Stimulated activated CD8-positive, alpha-beta memory T cell treated with anti-CD3 and anti-CD28 coated beads, Interleukin-12 subunit alpha, Interleukin-12 subunit beta, amount 100 ng/mL, for 1 hour (primary cell): ENCODE results near the gene PLEKHA6.
"Not testable (repeated sequence)": the region's sequence is repeated elsewhere in the genome, so short reads cannot be mapped to it uniquely, and the experiment has no call there.

ENCODE experiments used
- DNase-seq: peaks from one replicate; pipeline ENCODE4 v3.0.0-alpha.2; 2020; ENCODE audit warnings: low read depth

The PLEKHA6 gene

DNA sequence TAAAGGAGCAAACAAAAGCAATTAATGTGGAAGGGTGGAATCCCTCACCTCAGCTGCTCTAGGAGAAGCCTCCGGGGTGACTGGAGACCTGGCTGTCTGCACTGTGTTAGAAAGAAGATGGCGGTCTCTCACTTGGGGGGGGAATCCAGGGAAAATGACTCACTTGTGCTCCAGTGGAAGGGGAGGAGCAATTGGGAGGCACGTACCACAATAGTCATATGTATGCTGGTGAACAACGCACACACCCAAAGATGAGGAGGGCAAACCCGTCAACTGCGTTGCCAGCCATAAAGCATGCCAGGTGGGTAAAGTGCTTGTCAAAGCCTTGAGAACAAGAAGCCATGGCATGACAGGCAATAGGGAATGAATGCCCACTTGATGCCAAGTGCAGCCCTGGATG lies 22.1 kb downstream of the PLEKHA6 start:
- no peak for DNase-seq

DNA sequence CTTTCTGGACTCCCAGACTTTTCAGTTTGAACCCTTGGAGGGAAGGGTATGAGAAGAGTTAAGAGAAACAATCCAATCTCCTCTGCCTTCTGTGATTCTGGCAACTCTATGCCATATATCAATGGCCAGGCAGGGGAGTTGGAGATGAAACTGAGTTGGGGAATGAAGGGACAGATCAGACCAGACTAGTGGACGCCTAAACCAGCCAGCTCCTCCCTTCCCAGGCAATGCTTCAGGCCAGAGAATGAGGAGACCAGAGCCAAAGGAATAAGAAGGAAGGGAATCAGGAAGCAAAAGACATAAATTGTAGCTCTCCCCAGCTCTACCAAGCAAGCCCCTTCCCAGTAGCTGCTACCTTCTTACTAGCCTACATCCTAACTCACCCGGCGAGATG lies 22.7 kb downstream of the PLEKHA6 start:
- DNase-seq: no peak

DNA sequence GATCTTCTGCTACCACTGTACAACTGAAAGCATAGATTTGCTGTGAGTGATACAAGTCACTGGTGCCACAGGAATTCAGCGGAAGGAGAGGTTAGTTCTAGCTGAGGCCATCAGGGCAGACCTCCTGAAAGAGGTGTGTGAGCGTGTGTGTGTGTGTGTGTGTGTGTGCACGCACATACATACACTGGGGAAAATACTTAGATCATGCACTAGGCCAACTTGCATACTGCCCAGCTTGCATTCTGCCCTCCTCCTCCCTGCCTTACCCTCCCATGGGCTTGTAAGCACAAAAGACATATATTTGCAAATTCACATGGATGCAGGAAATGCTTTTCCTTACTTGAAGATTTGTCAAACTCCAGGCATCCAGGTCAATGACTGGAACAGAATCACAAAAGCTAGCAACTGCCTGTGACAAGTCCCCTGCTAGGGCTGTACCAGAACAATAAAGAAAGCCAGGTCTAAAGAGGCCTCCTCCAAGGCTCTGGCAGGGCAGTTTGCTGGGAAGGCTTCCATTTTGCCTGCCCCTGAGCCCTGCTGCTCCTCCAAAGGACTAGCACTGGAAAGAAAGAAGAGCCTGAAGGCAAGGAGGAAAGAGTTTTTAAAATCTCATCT lies 23.2 kb downstream of the PLEKHA6 start:
- no peak for DNase-seq

DNA sequence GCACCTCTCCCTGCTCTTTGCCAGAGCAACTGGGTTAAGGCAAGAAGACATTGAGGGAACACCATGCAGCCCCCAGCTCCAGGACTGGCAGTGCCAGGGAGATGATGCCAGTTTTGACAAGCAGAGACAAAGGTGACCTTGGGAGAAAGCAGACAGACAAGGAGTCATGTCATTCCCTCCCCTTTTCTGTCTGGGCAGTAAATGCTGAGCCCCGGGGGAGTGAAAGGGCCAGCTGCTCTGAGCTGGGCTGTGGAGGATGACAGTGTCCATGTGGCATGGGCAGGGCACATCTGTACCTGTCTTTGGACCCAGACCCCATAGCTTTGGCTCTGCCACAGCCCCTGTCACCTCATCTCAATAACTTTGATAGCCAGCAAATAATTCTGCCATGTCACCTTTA lies 24.2 kb downstream of the PLEKHA6 start:
- no peak for DNase-seq

DNA sequence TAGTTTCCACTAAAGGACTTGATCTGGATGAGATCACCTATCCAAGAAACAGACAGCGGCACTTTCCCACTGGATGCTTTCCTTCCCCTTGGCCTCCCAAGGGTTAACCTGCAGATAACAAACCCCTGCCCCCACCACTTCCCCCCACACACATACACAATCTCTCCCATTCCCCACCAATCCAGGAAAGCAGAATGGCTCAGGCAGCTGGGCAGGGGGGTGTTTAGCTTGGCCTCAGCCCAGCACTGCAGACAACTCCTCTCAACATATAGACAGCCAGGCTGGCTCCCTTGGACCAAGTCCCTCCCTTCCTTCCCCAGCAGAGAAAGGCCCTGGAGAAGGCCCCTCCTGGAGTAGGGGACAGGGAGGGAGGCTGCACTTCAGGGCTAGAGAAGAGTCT lies 24.6 kb downstream of the PLEKHA6 start:
- no peak for DNase-seq

DNA sequence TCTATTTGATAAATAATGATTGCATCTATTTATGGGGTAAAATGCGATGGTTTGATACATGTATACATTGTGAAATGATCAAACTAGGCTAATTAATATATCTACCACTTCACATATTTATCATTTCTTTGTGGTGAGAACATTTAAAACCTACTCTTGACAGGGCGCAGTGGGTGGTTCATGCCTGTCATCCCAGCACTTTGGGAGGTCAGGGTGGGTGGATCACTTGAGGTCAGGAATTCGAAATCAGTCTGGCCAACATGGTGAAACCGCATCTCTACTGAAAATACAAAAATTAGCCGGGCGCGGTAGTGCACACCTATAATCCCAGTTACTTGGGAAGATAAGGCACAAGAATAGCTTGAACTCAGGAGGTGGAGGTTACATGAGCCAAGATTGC lies 25.3 kb downstream of the PLEKHA6 start:
- DNase-seq: no peak

DNA sequence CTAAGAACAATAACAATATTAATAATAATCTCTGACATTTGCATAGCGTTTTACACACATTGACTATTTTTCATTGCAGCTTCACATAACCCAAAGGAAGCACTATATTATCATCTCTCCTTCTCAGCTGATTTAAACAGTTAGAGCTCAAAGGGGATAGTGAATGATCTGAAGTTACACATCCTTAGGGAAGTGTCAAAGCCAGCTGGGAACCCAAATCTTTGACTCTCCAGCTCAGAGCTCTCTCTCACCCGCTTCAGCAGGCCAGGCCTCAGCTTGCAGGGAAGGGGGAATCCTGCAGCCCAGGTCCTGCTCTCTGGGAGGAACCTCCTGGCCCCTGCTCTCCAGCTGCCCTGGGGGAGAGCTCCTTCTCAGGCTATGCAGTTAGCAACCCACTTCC lies 26.3 kb downstream of the PLEKHA6 start:
- no peak for DNase-seq

DNA sequence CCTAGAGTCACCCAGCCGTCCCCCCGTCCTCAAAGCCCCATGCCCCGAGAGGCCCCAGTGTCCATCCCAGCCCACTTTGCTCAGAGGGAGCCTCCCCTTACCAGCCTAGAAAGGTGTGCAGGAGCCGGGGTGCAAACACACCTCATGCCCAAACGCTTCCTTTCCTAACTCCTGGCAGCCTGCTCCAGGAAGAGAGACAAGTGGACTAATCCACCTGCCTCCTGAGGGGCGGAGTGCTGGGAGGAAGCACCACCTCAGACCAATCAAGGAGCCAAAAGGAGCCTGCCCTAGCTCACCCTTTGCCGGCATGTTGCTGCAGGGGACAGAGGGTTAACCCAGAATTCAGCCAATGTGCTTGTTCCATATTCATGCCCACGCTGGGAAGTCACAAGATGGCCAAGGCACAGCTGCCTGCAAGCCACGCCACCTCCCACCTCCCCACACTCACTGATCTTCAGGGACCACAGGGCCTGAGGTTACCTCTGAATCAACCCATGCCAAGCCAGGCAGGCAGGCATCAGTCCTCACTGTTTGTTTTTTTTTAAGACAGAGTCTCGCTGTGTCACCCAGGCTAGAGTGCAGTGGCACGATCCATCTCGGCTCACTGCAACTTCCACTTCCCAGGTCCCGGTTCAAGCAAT lies 27.8 kb downstream of the PLEKHA6 start:
- no peak for DNase-seq

DNA sequence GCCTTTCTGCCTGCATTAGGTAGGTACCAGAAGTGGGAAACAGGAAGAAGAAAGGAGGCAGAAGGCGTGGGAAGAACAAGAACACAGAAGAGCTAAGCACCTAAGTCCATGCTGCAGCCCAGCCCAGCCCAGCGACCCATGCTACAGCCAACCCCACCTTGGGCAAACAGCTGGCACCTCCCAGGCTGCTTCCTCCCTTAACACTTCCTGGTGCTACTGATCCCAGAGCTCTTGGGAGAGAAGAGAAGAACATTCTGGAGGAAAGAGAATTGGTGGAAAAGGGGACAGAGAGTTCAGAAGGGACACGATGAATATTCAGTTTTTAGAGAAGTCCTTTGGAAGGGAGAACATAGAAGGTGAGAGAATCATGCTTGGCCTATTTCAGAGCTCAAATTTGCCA lies 28.5 kb downstream of the PLEKHA6 start:
- no peak for DNase-seq

DNA sequence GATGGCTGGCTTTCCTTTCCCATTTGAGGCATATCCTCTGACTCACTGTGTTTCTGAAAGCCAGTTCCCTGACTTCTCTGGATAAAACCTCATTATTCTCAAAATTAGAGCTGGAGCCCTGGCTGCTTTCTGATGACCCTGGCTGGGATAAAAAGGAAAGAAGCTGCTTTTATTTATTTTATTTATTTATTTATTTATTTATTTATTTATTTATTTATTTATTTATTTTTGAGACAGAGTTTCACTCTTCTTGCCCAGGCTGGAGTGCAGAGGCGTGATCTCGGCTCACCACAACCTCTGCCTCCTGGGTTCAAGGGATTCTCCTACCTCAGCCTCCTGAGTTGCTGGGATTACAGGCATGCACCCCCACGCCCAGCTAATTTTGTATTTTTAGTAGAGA lies 31.9 kb downstream of the PLEKHA6 start:
- DNase-seq: not testable (repeated sequence)

DNA sequence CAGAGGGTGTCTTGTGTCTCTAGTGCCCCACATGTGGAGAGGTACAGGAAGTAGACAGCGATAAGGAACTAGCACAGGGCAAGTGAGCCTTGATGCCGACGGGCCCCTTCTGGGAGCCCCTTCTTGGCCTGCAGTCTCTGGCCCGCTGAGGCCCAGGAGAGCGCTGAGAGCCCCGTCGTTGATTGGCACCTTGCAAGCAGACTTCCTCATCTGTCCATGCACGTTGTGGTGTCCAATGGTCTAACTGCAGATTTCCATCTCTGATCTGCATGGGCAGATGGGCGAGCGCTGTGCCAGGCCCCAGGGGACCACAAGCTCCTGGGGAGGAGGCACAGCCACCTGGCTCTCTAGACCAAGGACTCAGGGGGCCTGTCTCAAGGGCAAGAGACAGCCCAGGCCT lies 32.4 kb downstream of the PLEKHA6 start:
- DNase-seq: no peak

DNA sequence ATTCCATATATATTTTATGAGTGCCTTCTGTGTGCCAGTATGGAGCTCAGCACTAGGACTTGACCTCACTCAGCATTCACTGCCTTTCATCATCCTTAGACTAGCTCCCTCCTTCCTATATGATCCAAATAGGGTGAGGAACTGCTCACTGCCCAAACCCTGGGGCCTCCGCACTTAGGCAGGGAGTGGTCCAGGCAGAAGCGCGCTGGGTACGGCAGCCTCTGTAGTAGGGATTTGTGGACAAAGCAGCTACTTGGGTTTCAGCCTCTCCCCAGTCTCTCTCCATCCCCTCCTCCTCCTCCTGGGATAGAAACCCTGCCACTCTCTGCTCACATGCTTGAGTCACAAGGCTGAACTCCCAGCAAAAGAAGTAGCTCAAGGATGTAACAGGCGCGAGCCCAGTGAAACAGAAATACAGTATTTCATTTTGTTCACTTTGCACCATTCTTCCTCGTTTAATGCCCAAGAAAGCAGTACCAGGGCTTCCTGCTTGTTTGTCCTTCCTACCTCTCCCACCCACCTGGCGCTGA lies 32.9 kb downstream of the PLEKHA6 start:
- DNase-seq: no peak

DNA sequence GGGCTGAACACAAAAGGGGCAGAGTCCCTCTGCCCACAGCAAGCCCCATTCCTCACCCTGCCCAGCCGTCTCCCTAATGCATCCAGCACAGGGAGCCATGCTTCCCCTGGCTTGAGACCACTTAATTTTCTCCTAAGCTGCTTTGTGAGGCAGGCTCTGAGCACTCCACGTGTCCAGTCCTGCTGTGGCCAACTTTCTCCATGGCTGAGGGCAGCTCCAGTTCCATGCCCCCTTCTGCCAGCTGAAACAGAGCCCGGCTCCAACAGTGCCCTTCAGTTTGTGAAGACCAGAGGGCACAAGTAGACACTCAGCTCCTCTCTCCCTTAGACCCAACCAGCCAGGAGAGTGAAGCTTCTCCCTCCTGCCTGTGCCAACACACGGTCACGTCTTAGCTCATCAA lies 33.8 kb downstream of the PLEKHA6 start:
- no peak for DNase-seq

DNA sequence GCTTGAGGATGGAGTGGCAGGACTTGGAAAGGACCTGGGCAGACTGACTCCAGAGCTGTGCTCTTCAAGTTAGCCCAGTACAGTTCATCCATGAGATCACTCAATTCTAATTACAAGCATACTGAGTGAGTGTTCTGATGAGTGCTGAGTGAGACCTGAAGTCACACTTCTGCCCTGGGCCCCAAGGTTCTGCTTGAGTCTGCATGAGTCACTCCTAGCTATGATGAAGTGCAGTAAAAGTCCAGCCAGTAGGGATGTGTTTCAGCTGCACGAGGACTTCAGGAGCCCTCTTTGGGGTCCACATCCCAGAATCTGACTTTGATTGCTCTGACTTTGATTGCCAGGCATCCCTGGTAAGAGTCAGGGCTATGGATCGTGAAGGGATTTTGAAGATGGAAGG lies 35.8 kb downstream of the PLEKHA6 start:
- DNase-seq: no peak

DNA sequence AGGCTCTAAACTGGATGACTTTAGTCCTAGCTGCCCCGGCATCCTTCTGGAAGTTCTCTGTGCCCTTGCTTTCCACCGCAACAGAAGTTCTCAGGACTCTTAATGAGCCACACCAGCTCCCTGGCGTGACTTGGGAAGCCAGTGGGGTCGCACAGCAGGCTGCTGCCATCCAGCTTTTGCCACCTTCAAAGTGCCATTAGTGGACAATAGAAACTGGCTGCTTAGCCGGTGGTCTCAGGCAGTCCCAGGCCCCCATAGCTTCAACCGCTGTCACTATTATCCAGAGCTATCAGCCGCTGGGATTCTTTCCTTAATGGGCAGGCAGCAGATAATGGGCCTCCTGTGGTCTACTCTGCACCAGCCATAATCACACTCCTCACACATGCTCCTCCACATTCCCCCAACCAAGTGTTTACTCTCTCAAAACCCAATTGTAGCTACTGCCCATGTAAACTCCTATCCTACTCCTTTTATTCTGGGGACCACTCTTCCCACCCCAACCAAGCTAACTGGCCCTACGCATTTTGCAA lies 37.3 kb downstream of the PLEKHA6 start:
- DNase-seq: no peak

DNA sequence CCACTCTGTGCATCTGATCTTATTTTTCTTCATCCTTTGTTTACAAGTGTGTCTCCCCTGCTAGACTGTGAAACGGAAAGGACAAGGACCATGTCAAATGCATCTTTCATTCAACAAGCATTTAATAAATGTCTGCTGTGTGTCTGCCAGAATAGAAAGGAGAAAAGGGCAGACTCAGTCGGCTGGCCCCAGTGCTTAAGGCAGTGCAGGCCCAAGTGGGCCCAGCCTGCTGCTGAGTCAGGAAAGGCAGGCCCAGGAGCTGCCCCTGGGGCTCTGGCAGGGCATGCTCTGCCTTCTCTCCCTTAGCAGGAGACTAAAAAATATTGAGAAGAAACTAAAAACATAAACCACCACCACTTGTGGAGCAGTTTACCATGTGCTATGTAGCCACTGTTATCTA lies 38.1 kb downstream of the PLEKHA6 start:
- DNase-seq: no peak

DNA sequence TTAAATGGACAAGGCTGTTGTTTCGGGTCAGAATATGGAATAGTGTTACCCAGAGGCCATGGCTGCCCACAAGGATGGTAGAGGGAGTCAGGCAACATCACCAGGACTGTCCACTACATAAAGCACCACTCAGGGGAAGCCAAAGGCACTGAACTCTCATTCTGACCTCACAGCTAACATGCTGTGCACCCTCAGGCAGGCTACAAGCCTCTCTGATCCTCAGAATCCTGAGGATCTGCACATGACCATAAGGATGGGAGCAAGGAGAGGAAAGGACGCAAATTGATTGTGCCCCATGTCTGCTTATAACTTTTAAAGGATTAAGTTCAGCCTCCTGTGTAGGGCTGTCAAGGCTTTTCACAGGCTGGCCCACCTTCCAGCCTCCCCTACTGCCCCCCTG lies 38.7 kb downstream of the PLEKHA6 start:
- no peak for DNase-seq

DNA sequence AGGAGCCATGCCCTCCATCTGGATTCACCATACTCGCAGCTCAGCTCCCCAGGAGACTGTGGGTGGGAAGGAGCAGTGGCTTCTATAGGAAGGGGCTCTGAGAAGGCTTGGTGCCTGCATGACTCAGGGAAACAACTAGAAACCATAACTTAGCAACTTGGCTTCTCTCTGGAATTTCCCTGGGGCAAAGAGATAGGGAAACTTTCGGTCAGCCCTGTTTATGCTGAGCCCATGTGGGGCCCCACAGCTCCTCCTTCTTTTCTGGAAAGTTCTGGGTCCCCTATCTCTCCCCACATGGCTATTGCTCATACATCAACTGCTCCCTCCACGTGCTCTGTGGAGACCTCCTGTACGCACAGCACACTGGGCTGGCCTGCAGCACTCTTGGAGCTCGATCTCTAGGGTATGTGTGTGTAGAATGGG lies 39.3 kb downstream of the PLEKHA6 start:
- no peak for DNase-seq

DNA sequence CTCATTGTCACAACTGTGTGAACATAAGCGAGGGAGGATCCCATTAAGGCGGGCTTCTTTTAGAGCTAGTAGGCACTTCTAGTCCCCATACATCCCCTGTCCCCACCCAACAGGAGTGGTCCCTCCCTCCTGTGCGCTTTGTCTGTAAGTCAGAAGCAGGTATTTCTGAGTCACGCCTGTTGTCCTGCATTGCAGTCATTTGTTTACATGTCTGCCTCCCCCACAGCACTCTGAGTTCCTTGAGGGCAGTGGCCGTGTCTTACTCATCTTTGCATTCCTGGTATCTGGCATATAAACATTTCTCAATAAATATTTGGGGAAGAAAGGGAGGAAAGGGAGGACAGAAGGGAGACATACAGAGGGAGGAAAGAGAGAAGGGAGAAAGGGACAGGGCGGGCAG lies 40.3 kb downstream of the PLEKHA6 start:
- no peak for DNase-seq

DNA sequence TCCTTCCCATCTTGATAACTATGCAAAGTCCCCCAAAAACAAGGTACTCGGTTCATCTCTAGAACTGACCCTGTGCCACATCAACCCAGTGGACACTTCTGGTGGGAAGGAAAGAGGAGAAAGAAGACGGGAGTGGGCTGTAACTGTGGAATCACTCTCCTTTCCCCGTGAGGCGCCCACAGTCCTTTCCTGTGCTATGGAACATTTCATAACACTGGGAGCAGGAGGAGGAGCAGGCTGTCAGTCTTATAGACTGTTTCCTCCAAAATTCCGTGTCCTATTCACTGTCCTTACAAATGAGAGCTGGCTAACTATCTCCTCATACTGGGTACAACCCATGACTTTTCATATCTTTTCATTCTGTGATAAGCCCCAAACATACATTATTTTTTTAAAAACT lies 40.7 kb downstream of the PLEKHA6 start:
- no peak for DNase-seq

DNA sequence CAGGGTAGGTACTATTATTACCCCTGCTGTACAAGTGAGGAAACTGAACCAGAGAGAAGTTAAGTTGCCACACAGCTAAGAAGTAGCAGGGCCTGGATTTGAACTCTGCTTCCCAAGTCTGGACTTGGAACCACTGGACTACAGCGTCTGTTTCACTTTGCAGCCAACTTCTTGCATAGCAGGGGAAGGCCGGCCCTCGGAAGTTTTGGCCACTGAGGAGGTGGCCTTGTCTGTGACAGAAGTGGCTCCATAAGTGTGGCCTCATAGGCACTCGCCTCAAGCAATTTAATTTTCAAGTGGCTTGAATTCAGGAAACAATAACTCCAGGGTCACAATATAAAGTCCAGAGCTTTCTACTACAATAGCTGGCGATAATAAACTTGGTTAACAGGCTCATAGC lies 41.4 kb downstream of the PLEKHA6 start:
- no peak for DNase-seq

DNA sequence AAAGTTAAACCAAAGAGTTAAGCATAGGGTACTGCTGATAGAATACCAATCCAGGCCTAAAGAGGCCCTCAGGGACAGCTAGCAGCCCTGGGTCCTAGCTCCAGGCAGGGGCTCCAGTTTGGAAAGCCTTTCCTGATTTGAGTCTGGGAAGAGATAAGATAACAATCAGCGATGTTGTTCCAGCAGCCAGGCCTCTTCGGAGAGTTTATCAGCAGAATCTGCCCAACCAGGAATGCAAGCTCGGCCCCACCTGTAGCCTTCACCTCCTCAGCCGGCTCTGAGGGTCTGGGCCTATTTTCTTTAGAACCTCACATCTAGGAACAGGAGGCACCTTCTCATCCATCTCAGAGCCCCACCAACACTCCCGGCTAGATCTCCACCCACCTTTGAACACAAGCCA lies 42.6 kb downstream of the PLEKHA6 start:
- DNase-seq: no peak

DNA sequence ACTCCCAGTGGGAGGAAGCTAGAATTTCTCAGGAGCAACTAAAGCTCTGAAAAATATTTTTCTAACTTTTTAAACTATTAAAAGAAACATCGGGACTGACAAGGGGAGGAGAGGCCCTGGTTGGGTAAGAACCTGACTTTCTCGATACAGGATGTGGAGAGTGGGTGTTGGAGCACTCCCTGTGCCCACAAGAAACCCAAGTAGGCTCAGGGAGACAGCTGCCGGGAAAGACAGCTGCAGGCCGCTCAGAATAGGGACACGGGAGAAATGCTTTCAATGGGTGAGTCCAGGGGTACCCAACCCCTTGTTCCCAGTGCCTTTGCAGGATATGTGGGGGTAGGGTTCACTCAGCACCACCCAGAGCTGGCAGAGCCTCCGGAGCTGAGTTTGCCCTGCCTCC lies 43.6 kb downstream of the PLEKHA6 start:
- no peak for DNase-seq
